HEK293 (cell line): ENCODE data around the gene TFAP2E.

ENCODE experiments used
- BCL11A ChIP-seq: fragments of 450-650 bp; formaldehyde crosslinking; IDR thresholded peaks from 2 replicates; pipeline ENCODE4 v1.5.1; 2016; ENCODE audit warnings: low read depth, missing biosample characterization, missing genetic modification characterization
- CTCF ChIP-seq: fragments of 450-650 bp; formaldehyde crosslinking; IDR thresholded peaks from 2 replicates; pipeline ENCODE4 v1.5.1; 2016; ENCODE audit warnings: missing biosample characterization, missing genetic modification characterization
- MYNN ChIP-seq: fragments of 450-650 bp; formaldehyde crosslinking; IDR thresholded peaks from 2 replicates; pipeline ENCODE4 v1.5.1; 2016; ENCODE audit warnings: missing biosample characterization, missing genetic modification characterization, borderline replicate concordance
- PRDM10 ChIP-seq: fragments of 450-650 bp; formaldehyde crosslinking; IDR thresholded peaks from 2 replicates; pipeline ENCODE4 v1.5.1; 2016; ENCODE audit warnings: missing biosample characterization, missing genetic modification characterization
- ZFP41 ChIP-seq: fragments of 450-650 bp; formaldehyde crosslinking; IDR thresholded peaks from 2 replicates; pipeline ENCODE4 v1.5.1; 2016; ENCODE audit warnings: missing biosample characterization, missing genetic modification characterization, borderline replicate concordance
- ZNF133 ChIP-seq: fragments of 450-650 bp; formaldehyde crosslinking; IDR thresholded peaks from 2 replicates; pipeline ENCODE4 v1.5.1; 2016; ENCODE audit warnings: missing biosample characterization, missing genetic modification characterization
- ZNF184 ChIP-seq: fragments of 450-650 bp; IDR thresholded peaks from 2 replicates; pipeline ENCODE4 v1.5.1; 2018; ENCODE audit warnings: missing biosample characterization, mild to moderate bottlenecking, missing genetic modification characterization
- ZNF211 ChIP-seq: fragments of 450-650 bp; formaldehyde crosslinking; IDR thresholded peaks from 2 replicates; pipeline ENCODE4 v1.5.1; 2016; ENCODE audit warnings: low read depth, missing biosample characterization, missing genetic modification characterization
- ZNF239 ChIP-seq: fragments of 450-650 bp; formaldehyde crosslinking; IDR thresholded peaks from 2 replicates; pipeline ENCODE4 v1.5.1; 2016; ENCODE audit warnings: missing biosample characterization, missing genetic modification characterization
- ZNF501 ChIP-seq: fragments of 450-650 bp; formaldehyde crosslinking; IDR thresholded peaks from 2 replicates; pipeline ENCODE4 v1.5.1; 2016; ENCODE audit warnings: missing biosample characterization, missing genetic modification characterization
- ZNF600 ChIP-seq: fragments of 450-650 bp; formaldehyde crosslinking; IDR thresholded peaks from 2 replicates; pipeline ENCODE4 v1.5.1; 2016; ENCODE audit warnings: missing biosample characterization, missing genetic modification characterization
- ZNF626 ChIP-seq: fragments of 450-650 bp; sonication (Bioruptor Pico); formaldehyde crosslinking; IDR thresholded peaks from 2 replicates; pipeline ENCODE4 v1.5.1; 2018; ENCODE audit warnings: missing biosample characterization, missing genetic modification characterization, inconsistent platforms
- ZNF654 ChIP-seq: fragments of 450-650 bp; formaldehyde crosslinking; IDR thresholded peaks from 2 replicates; pipeline ENCODE4 v1.5.1; 2016; ENCODE audit warnings: low read depth, missing biosample characterization, missing genetic modification characterization
- ZNF830 ChIP-seq: fragments of 450-650 bp; IDR thresholded peaks from 2 replicates; pipeline ENCODE4 v1.5.0; 2018; ENCODE audit warnings: missing biosample characterization, missing genetic modification characterization, low read depth, mild to moderate bottlenecking, moderate library complexity

GRCh38 chr1:35567947-35568558 is 5.1 kb upstream of the TFAP2E start:
- TF ChIP-seq CTCF = no peak
- TF ChIP-seq ZNF184 (tag by site-specific recombination) = no peak
- TF ChIP-seq ZFP41 (tag by site-specific recombination) = no peak
- no peak for TF ChIP-seq BCL11A (tag by site-specific recombination)
- TF ChIP-seq ZNF133 (tag by site-specific recombination) = no peak
- no peak for TF ChIP-seq MYNN
- no peak for TF ChIP-seq ZNF211
- TF ChIP-seq ZNF501 (tag by site-specific recombination) = no peak
- TF ChIP-seq PRDM10 (tag by site-specific recombination) = no peak
- TF ChIP-seq ZNF626 = no peak
- TF ChIP-seq ZNF600 (tag by site-specific recombination) = peak; percentile 52; the same call in 1 of the 2 replicates
- no peak for TF ChIP-seq ZNF654 (tag by site-specific recombination)
- no peak for TF ChIP-seq ZNF239
- no peak for TF ChIP-seq ZNF830 (tag by site-specific recombination)
